NCI-H2107 (cell line): ENCODE results near the gene DMBT1.
"Not testable (repeated sequence)": the region's sequence is repeated elsewhere in the genome, so short reads cannot be mapped to it uniquely, and the experiment has no call there.

ENCODE experiments used
- DNase-seq: peaks from one replicate; lab custom pipeline; 2025; lab: John Stamatoyannopoulos, UW

Gene DMBT1

DNA sequence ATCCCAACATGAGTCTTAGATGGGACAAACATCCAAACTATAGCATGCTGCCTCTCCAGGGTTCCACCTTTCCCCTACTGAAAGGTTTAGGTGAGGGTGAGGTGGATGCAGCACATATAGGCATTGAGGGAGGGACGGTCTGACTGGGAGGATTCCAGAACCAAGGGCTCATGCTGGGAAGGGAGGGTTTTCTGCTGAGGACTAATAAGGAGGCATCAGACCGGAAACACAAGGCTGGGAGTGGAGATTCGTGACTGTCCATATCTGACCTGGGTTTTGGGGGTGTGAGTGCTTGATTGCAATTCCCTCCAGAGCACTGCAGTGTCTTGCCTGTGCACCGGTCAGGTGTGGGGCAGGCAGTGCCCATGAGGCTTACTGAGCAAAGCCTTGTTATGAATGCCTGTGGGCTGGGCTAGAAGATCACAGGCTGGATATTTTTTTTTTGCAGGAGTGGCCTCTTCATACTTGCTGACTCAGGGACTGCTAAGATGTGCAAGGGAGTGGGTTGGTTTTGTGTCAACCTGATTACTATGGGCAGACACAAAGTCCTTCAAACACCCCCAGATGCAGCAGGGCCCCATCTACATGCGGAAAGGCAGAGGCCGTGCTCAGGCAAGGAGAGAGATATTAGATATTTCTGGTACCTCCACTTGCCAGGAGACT lies 26.7 kb downstream of the DMBT1 start:
- DNase-seq, result no peak

DNA sequence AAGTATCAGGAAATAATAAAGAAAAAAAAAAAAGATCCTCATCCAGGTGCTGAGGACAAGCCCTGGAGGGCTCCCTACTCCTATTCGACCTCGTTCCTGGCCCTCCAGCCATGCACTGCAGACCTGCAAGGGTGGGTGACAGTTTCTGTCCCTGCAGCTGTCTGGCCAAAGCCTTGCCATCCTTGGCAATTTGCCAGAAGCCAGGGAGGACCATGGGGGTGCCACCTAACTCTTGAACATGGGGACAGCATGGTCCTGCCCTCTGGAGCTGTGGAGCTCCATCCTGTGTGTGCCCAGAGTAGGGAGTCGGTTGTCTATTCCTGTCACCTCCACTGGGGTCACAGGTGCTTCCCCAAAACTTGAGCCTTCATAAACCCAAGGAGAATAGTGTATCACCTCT lies 27.8 kb downstream of the DMBT1 start:
- no peak for DNase-seq

DNA sequence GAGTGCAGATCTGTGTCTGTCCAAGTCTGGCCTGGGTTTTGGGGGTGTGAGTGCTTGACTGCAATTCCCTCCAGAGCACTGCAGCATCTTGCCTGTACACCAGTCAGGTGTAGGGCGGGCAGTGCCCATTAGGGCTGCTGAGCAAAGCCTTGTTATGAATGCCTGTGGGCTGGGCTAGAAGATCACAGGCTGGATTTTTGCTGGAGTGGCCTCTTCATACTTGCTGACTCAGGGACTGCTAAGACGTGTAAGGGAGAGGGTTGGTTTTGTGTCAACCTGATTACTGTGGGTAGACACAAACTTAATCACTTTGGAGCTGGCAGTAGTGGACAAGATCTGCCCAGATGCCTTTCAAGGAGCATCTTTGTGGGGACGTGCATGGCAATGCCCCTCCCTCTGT lies 29.6 kb downstream of the DMBT1 start:
- no peak for DNase-seq

DNA sequence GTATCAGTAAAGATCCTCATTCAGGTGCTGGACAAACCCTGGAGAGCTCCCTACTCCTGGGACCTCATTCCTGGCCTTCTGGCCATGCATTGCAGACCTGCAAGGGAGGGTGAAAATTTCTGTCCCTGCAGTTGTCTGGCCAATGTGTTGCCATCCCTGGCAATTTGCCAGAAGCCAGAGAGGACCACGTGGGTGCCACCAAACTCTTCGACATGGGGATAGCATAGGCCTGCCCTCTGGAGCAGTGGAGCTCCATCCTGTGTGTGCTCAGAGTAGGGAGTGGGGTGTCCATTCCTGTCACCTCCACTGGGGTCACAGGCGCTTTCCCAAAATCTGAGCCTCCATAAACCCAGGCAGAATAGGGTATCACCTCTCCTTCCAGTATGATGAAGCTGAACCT lies 31.2 kb downstream of the DMBT1 start:
- no peak for DNase-seq

DNA sequence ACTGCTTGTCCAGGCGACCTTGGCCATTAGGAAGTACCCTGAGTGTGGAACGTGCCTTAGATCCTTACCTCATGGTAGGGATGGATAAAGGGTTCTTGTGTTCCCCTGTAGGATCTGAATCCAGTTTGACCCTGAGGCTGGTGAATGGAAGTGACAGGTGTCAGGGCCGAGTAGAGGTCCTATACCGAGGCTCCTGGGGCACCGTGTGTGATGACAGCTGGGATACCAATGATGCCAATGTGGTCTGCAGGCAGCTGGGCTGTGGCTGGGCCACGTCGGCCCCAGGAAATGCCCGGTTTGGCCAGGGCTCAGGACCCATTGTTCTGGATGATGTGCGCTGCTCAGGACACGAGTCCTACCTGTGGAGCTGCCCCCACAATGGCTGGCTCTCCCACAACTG lies 31.6 kb downstream of the DMBT1 start:
- DNase-seq, result no peak

DNA sequence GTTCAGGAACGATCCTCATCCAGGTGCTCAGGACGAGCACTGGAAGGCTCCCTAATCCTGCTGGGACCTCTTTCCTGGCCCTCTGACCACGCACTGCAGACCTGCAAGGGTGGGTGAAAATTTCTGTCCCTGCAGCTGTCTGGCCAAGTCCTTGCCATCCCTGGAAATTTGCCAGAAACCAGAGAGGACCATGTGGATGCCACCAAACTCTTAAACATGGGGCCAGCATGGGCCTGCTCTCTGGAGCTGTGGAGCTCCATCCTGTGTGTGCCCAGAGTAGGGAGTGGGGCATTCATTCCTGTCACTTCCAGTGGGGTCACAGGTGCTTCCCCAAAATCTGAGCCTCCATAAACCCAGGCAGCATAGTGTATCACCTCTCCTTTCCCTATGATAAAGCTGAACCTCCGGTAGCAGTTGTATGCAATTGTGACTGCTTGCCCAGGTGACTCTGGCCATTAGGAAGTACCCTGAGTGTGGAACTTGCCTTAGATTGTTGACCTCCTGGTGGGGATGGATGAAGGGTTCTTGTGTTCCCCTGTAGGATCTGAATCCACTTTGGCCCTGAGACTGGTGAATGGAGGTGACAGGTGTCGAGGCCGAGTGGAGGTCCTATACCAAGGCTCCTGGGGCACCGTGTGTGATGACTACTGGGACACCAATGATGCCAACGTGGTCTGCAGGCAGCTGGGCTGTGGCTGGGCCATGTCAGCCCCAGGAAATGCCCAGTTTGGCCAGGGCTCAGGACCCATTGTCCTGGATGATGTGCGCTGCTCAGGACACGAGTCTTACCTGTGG lies 57.1 kb downstream of the DMBT1 start:
- no peak for DNase-seq

DNA sequence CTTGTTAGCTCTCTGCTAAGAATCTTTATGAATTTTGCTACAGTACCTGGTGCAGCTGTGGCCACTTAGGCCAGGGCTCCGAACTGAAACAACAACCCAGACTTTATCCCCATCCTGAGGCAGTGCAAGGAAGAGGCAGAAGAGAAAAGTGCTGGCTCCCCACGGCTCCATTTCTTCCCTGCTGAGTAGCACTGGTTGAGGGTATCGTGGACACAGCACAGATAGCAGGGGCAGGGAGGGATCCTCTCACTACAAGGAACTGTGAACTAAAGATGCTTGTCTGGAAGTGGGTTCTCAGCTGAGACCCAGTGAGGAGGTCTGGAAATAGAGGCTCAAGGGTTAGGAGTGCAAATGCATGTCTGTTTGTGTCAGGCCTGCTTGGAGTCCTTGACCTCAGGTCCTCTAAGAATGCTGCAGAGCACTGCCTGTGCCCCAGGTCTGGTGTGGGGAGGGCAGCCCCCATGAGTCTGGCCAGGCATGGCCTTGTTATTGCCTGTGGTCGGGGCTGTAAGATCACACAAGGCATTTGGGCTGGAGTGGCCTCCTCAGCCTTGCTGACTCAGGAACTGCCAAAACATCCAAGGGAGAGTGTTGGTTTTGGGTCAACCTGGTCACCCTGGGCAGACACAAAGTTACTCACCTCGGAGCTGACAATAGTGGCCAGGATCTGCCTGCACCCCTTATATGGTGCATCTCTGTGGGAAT lies 58.1 kb downstream of the DMBT1 start:
- DNase-seq, result no peak

DNA sequence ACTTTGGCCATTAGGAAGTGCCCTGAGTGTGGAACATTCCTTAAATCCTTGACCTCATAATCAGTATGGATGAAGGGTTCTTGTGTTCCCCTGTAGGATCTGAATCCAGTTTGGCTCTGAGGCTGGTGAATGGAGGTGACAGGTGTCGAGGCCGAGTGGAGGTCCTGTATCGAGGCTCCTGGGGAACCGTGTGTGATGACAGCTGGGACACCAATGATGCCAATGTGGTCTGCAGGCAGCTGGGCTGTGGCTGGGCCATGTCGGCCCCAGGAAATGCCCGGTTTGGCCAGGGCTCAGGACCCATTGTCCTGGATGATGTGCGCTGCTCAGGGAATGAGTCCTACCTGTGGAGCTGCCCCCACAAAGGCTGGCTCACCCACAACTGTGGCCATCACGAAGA lies 60.4 kb downstream of the DMBT1 start:
- DNase-seq, result not testable (repeated sequence)

DNA sequence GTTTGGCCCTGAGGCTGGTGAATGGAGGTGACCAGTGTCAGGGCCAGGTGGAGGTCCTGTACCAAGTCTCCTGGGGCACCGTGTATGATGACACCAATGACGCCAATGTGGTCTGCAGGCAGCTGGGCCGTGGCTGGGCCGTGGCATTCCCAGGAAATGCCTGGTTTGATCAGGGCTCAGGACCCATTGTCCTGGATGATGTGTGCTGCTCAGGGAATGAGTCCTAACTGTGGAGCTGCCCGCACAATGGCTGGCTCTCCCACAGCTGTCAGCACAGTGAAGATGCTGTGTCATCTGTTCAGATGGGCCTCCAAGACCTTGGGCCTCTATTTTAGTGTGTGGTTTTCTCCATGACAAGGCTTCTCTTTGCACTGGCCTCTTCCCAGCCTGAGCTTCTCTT lies 64.0 kb downstream of the DMBT1 start:
- no peak for DNase-seq

DNA sequence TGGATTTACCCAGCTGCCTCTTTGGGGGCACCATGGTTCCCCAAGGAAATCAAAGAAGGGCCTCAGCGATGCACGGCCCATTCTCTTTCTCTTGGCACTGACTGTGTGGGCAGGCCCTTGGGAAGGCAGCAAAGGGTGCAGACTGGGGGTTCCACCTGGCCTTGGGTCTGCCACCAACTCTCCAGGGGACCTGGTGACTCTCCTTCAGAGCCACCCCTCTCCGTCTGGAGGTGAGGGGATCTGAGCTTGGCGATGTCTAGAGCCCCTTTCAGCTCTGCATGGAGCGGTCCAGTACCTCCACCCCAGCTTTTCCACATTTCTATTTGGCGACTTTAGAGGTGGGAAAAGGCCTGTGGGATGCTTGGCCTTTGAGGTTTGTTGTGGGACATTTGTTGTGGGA lies 70.0 kb downstream of the DMBT1 start:
- no peak for DNase-seq

DNA sequence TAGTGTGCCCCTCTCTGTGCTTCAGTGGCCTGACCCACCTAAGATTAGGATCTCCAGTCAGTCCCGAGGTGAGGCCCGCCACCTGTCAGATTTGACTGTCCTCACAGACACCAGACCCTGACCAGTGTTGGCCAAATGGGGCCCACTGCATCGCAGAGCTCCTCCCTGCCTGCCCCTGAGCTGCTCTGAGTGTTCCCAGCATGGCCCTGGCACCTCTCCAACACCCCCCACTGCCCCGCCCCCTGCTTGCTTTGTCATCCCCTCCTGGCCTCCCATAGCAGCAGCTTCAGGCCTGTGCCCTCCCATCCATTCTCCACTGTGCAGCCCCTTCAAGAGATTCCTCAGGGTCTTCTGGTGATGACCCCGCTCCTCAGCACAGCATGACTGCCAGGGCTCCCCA lies 71.5 kb downstream of the DMBT1 start:
- no peak for DNase-seq

DNA sequence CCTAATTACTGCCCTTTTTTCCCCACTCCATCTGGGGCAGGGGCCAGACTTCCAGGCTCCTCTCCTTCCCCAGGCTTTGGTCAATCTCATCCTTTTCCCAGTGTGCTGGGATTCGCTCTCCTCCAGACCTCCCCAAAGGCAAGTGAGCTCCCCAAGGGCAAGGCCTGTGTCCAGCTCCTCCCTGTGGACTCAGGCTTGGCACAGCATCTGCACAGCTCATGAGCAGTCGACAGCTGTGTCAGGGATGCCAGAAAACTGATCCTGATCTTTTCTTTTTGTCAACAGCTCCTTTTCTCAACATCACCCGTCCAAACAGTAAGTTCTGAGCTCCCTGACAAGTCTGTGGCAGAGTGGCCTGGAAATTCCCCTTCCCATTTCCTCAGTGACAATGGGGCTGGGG lies 72.0 kb downstream of the DMBT1 start:
- DNase-seq, result no peak

DNA sequence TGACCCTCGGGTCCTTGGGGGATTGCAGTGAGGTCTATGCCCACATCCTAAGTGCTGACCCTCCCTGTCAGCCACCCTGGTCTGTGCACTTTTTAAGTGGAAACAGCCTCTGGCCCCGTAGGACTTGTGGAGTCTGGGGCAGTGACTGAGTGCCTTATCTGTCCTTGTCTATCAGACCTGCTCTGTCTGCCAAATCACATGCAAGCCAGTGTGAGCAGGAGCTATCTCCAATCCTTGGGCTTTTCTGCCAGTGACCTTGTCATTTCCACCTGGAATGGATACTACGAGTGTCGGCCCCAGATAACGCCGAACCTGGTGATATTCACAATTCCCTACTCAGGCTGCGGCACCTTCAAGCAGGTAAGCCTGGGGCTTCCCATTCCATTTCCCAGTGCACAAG lies 76.4 kb downstream of the DMBT1 start:
- no peak for DNase-seq

DNA sequence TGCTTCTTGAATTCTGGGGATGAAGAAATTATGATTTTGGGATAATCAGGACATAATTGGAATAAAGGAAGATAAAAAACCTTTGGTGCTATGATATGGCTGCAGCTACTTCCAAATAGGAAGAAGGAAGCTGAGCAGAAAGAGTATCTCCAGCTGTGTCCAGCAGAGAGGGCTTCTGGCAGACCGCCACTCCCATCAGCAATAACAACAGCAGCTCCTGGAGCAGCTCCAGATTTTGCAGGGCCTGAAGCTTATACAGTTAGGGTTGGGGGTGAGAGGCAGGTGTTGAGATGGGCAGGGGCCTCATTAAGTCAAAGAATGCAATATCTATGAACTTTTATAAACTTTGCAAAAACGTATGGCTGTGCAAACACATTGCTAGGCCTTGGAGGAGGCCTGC lies 76.8 kb downstream of the DMBT1 start:
- DNase-seq, result no peak

DNA sequence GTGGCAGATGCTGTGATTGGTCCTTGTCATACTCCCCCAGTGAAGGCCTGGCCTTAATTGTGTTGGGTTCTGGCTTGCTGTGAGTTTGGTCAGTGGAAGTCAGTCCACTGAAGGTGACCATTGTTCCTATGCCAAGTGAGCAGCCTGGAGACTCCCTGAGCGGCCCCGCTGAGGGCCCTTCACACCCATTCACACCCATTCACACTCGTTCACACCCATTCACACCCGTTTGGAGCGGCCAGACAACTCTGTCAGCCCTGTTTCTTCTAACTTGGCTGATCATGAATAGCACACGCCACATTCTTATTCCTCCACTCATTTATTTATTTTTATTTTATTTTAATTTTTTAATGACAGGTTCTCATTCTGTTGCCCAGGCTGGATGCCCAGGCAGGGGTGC lies 77.6 kb downstream of the DMBT1 start:
- DNase-seq, result no peak

DNA sequence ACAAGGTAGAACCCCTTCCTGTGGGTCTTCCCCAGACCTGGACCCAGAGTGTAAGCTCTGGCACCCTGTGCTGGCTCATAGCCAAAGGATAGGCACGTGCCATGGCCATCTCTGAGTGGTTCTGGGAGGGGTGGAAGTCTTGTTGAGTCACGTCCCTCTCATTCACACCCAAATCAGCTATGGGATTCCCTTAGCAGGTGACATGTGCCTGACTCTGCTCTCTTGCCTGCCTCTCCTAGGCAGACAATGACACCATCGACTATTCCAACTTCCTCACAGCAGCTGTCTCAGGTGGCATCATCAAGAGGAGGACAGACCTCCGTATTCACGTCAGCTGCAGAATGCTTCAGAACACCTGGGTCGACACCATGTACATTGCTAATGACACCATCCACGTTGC lies 79.2 kb downstream of the DMBT1 start:
- DNase-seq, result no peak

DNA sequence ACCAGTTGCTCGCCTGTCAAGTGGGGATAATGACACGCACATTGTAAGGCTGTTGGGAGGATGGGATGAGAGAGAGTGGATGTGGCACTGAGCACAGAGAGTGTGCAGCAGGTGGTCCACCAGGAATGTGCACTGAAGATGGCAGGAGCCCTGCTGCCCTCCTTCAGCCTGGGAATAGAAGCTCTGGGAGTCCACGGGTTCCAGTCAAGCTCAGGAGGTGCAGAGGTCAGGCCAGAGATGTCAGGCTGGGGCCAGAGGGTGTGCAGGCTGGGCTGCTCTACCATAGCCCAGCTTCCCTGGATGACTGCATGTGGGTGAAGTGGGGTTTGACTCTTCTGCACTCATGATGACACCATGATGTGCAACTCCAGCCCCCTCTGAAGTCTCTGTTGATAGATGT lies 80.4 kb downstream of the DMBT1 start:
- DNase-seq, result no peak

DNA sequence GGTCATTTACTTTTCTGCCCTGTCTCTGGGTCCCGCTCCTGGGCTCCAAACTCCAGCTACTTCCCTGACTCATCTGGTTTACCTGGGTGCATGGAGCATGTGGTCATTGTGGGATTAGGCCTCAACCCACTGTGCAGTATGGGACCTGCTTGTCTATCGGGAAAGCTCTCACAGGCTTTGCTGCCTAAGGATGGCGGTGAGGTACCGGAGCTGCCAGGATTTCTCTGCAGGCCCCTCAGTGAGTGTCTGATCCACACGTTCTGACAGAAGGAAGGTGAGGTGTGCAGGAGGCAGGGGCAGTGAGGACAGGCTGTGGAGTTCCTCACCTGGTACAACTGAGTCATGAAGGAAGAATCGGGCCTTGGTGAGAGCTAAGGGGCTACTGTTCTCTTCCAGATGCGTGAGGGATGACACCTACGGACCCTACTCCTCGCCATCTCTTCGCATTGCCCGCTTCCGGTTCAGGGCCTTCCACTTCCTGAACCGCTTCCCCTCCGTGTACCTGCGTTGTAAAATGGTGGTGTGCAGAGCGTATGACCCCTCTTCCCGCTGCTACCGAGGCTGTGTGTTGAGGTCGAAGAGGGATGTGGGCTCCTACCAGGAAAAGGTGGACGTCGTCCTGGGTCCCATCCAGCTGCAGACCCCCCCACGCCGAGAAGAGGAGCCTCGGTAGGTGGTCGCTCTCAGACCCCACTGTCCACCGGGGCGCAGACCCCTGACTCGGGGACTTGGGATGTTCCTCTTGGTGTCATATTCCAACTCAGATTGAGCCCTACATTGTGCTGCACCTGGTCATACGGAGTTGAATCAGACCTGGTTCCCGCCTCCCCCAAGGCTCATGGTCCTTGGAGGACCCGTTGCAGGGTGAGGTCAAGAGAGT lies 82.4 kb downstream of the DMBT1 start:
- no peak for DNase-seq

DNA sequence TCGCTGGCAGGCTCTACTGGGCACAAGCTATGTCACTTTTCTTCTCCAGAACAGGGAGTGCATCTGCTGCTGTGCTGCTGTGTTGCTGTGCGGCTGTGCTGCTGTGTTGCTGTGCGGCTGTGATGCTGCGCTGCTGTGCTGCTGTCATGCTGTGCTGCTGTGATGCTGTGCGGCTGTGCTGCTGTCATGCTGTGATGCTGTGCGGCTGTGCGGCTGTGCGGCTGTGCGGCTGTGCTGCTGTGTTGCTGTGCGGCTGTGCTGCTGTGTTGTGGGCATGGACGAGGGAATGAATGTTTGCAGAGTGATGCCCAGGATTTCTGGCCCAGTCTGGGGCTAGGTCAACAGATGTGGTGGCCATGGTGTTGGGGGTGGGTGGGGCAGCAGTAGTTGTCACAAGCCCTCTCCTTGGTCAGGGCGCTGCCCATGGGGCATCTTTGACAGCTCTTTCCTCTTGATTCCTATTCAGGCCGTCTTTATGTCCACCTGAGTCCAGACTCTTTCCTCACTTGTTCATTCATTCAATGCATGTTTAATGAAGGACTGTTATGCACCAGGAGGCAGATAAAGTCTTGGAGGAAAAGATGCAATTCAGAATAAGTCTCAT lies 83.5 kb downstream of the DMBT1 start:
- DNase-seq, result no peak

DNA sequence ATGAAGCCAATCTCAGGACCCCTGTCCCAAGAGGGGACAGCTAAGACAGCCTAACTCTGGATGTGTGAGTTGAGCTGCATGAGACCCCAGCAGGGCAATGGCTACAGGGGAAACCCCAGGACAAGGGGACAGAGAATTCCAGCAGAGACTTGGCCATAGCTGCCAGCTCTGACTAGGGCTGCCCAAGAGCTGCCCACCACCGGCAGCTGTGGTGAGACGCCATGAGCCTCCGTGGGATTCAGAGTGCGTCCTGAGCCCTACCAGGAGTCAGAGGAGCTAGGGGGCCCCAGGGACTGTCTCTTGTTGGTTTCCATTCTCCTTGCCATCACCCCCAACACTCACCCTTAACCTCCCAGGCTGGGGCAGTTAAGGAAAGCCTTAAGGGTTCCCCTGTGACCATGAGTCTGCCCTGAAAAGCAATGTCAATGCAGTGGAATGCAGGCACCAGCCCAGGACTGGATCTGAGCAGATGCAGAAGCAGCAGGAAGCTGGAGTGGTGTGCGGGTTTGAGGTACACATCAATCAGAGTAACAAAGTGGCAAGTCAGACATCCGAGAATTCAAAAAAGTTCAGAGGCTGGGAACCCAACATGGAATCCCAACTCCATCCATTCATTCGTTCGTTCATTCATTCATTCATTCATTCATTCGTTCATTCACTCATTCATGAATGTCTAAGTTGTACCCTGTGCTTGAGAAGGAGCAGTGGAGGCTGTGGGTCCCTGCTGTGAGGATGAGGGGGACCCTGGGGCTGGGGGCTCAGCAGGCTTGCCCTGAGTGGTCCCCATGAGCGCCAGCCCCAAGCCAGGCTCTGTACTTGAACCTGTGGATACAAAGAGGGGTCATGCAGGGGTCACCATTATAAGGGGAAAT lies 86.2 kb downstream of the DMBT1 start:
- no peak for DNase-seq
